ENCODE results near the gene SCN1A.
"Not testable (repeated sequence)": the region's sequence is repeated elsewhere in the genome, so short reads cannot be mapped to it uniquely, and the experiment has no call there.

The SCN1A gene

DNA sequence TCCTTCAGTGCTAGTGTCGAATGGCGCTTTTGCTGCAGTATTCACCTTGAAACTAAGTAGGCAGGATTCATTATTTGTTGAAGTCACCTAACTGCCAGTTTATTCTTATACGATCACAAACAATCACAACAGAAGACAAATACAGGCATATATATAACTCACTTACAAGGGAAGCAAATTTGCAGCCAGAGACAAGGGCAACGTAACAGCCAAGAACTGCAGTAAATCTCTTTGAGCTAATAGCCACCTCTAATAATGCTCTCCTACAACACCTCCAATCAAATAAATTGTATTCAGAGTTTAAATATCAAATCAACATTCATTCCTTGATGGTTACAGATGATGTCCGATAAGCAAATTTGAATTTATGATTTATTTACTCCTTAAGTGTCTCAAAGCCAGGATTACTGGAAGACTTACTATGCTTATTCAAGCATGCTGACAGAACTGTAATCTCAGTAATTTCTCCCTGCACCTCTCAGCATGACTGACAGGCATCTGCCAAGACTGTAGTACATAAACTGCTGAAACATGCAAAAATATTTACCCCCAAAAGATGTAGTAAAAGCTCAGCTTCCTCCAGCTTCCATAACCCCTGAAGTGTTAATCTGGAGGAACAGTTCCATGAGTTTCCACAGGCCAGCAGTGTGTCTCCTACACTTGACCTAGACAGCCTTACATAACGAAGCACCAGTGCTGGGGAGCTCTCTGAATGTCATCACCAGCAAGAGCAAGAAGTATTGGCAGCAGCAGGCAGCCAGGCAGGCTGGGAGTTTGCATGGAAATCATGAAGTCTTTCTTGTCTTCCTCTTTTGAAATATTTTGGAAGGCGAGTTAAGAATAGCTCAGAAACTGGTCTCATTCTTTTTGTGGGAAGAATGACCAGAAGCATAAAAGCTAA lies 20.9 kb upstream of the SCN1A start:
- Mint-ChIP-seq H3K27me3 (ENCODE audit: low read depth, poor library complexity) (peaks cover 5% of the 10 kb centered on the region), H3K4me1 (no peaks in the 10 kb centered on the region), H3K4me3 (no peak overlapping the region), H3K9me3 (no peaks in the 10 kb centered on the region), H3K36me3 (ENCODE audit: low read depth) (no peaks in the 10 kb centered on the region), H3K27ac (no peak overlapping the region)
- no peak for DNase-seq
- TF ChIP-seq, protein P1, sequence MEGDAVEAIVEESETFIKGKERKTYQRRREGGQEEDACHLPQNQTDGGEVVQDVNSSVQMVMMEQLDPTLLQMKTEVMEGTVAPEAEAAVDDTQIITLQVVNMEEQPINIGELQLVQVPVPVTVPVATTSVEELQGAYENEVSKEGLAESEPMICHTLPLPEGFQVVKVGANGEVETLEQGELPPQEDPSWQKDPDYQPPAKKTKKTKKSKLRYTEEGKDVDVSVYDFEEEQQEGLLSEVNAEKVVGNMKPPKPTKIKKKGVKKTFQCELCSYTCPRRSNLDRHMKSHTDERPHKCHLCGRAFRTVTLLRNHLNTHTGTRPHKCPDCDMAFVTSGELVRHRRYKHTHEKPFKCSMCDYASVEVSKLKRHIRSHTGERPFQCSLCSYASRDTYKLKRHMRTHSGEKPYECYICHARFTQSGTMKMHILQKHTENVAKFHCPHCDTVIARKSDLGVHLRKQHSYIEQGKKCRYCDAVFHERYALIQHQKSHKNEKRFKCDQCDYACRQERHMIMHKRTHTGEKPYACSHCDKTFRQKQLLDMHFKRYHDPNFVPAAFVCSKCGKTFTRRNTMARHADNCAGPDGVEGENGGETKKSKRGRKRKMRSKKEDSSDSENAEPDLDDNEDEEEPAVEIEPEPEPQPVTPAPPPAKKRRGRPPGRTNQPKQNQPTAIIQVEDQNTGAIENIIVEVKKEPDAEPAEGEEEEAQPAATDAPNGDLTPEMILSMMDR (IDR thresholded peaks at IDR 0.05): no peak

GRCh38 chr2:166147883-166148282 lies 20.1 kb upstream of the SCN1A start:
- TF ChIP-seq, protein P1 (IDR thresholded peaks at IDR 0.05): no peak
- DNase-seq: no peak

GRCh38 chr2:166144071-166144470 lies 16.3 kb upstream of the SCN1A start:
- H3K4me1 Mint-ChIP-seq: no peaks in the 10 kb centered on the region
- DNase-seq: no peak
- H3K36me3 Mint-ChIP-seq (ENCODE audit: low read depth): no peaks in the 10 kb centered on the region
- no peak overlapping the region for H3K27ac Mint-ChIP-seq
- peaks cover 5% of the 10 kb centered on the region for H3K9me3 Mint-ChIP-seq
- peaks cover 5% of the 10 kb centered on the region for H3K27me3 Mint-ChIP-seq (ENCODE audit: low read depth, poor library complexity)
- no peak overlapping the region for H3K4me3 Mint-ChIP-seq
- TF ChIP-seq, protein P1 (IDR thresholded peaks at IDR 0.05): no peak

More at GRCh38 chr2:166147883-166148282, 20.1 kb upstream of the SCN1A start:
- no peak overlapping the region for H3K27ac Mint-ChIP-seq
- no peaks in the 10 kb centered on the region for H3K36me3 Mint-ChIP-seq (ENCODE audit: low read depth)
- no peaks in the 10 kb centered on the region for H3K4me1 Mint-ChIP-seq
- H3K27me3 Mint-ChIP-seq (ENCODE audit: low read depth, poor library complexity): peaks cover 5% of the 10 kb centered on the region
- H3K4me3 Mint-ChIP-seq: no peak overlapping the region
- no peaks in the 10 kb centered on the region for H3K9me3 Mint-ChIP-seq

DNA sequence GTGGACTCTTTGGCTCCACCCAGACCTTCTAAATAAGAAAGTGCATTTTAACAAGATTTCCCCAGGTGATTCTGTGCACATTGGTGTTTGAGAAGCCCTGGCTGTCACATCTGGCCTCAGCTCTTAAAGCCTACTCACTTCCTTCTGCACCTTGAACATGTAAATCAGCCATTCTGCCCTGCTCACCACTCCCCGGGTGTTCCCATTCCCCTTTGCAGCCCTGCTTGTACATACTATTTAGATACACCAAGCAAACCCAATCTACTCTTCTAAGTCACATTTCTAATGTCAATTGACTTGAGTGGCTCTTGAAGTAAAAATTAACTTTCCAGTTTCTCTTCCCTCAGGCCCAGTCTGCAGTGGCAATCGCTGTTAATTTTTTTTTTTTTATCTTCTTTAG lies 13.1 kb upstream of the SCN1A start:
- Mint-ChIP-seq H3K4me3 (no peak overlapping the region), H3K9me3 (peaks cover 8% of the 10 kb centered on the region), H3K4me1 (no peaks in the 10 kb centered on the region), H3K27me3 (ENCODE audit: low read depth, poor library complexity) (peaks cover 4% of the 10 kb centered on the region), H3K27ac (no peak overlapping the region), H3K36me3 (ENCODE audit: low read depth) (no peaks in the 10 kb centered on the region)
- TF ChIP-seq, protein P1 (IDR thresholded peaks at IDR 0.05): no peak
- no peak for DNase-seq

DNA sequence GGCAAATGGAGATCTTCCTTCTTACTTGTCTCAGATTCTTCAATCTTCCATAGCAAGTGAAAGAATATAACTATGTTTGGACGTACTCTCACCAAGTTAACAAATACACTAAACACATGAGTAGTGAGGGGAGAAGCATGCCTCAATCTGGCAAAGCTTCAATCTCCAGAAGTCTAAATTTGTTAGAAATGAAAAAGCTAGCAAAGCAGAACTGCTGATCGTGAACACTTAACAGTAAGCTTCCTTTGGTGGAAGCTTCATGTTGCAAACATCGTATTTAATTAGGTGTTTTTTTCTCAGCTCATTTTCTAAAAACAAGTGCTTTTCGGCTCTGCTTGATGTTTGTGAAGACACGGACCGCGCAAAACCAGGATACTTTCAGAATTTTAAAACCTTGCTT lies 12.7 kb upstream of the SCN1A start:
- H3K27ac Mint-ChIP-seq: no peak overlapping the region
- no peak overlapping the region for H3K4me3 Mint-ChIP-seq
- no peaks in the 10 kb centered on the region for H3K4me1 Mint-ChIP-seq
- TF ChIP-seq, protein P1 (IDR thresholded peaks at IDR 0.05): no peak
- H3K36me3 Mint-ChIP-seq (ENCODE audit: low read depth): no peaks in the 10 kb centered on the region
- no peak for DNase-seq
- H3K9me3 Mint-ChIP-seq: peaks cover 8% of the 10 kb centered on the region
- peaks cover 7% of the 10 kb centered on the region for H3K27me3 Mint-ChIP-seq (ENCODE audit: low read depth, poor library complexity)

GRCh38 chr2:166139479-166139878 lies 11.7 kb upstream of the SCN1A start:
- H3K9me3 Mint-ChIP-seq; DNase-seq; H3K27ac Mint-ChIP-seq; H3K4me1 Mint-ChIP-seq; H3K36me3 Mint-ChIP-seq (ENCODE audit: low read depth); H3K4me3 Mint-ChIP-seq; H3K27me3 Mint-ChIP-seq (ENCODE audit: low read depth, poor library complexity): not testable (repeated sequence)

All from nephron progenitor cell (in vitro differentiated cells).